GM12874 (cell line): ENCODE data around the gene LHX3.

Experiments used
- TF ChIP-seq, protein P1 (sequence below): IDR thresholded peaks from 2 replicates; pipeline ENCODE4 v1.5.1; 2011; ENCODE audit warnings: low read depth, mild to moderate bottlenecking, control low read depth, low read length, moderate library complexity; ENCODE audit not compliant: insufficient read depth

The LHX3 gene

DNA sequence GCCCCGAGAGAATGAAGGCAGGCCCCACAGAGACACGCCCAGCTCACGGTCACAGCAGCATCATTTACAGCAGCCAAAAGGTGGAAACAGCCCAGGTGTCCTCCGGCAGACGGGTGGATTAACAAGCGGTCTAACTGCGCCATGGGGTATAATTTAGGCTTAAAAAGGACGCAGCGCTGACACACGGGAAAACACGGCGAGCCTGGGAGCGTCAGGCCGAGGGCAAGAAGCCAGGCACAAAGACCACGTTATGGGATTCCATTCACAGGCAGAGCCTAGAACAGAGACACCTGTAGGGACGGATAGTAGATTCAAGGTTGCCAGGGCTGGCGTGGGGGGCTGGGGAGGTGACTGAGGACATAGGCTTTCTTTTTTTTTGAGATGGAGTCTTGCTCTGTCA lies 49.4 kb downstream of the LHX3 start:
- TF ChIP-seq, protein P1, sequence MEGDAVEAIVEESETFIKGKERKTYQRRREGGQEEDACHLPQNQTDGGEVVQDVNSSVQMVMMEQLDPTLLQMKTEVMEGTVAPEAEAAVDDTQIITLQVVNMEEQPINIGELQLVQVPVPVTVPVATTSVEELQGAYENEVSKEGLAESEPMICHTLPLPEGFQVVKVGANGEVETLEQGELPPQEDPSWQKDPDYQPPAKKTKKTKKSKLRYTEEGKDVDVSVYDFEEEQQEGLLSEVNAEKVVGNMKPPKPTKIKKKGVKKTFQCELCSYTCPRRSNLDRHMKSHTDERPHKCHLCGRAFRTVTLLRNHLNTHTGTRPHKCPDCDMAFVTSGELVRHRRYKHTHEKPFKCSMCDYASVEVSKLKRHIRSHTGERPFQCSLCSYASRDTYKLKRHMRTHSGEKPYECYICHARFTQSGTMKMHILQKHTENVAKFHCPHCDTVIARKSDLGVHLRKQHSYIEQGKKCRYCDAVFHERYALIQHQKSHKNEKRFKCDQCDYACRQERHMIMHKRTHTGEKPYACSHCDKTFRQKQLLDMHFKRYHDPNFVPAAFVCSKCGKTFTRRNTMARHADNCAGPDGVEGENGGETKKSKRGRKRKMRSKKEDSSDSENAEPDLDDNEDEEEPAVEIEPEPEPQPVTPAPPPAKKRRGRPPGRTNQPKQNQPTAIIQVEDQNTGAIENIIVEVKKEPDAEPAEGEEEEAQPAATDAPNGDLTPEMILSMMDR = no peak

DNA sequence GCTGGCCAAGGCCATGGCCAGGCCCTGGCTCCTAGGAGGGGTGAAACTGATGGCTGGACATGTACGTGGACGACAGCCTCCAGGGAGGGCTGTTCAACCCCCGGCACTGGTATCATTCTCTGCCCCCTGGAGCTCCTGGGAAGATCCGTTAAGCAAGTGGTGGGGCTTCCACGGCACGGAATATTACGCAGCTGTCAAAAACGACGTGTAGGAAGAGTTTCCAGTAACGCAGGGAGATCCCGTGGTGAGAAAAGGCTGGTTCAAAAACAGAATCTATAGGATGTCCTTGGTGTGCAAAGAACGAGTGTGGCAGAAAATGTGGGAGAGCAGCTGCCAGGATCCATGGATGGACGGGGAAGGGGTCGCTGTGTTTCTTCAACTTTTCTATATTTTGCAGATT lies 50.0 kb downstream of the LHX3 start:
- TF ChIP-seq, protein P1 = no peak

DNA sequence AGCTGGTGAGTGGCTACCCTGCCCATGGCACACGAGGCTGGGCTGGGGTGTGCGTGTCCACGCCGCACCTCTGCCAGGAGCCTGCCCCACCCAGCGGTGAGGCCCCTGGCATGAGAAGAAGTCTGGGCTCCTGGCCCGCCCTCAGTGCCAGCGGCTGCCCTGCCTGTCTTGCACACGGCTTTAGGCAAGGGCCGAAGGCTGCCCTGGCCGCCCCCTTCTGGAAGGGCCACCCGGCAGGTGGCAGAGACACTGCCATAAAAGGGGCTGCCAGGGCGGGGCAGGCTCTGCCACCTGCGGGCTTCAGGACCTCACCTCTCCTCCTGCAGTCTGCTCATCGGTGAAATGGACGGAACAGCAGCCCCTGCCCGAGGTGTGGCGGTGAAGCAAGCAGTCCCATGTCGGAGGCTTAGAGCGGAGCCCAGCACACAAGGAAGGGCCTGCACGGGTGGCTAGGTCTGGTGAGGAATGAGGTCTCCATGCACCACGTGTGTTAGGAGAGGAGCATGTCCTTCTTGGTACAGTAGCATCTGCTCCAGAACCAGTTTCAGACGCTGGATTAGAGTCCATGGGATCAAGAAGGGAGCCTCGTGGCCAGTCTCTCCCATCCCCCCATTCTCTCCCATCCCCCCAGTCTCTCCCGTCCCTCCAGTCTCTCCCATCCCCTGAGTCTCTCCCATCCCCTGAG lies 51.4 kb downstream of the LHX3 start:
- TF ChIP-seq, protein P1 = no peak

DNA sequence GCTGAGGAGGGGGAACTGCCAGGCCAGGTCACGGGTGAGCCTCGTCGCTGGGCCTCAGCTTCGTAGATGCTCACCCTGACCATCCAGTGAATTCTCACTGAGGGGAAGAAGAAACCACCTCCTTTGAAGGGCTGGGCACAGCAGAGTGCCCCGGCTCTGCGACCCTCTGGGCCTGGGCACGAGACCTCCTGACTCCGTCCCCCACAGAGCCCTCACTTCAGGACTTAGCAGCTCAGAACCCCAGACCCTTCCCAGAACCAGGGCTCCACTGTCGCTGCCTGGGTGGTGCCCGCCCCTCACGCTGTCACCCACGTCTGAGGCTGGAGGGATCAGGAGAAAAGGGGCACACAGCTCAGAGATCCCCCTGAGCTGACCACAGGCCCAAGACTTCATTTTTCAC lies 52.0 kb downstream of the LHX3 start:
- TF ChIP-seq, protein P1 = no peak

DNA sequence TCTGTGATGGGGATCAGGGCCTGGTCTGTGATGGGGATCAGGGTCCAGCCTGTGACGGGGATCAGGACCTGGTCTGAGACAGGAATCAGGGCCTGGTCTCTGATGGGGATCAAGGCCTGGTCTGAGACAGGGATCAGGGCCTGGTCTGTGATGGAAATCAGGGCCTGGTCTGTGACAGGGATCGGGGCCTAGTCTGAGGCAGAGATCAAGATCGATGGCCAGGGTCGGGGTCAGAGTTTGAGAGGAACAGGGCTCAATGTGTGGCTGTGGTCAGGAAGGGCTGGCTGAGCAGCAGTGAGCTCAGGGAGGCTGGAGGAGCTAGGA lies 52.4 kb downstream of the LHX3 start:
- TF ChIP-seq, protein P1 = no peak

DNA sequence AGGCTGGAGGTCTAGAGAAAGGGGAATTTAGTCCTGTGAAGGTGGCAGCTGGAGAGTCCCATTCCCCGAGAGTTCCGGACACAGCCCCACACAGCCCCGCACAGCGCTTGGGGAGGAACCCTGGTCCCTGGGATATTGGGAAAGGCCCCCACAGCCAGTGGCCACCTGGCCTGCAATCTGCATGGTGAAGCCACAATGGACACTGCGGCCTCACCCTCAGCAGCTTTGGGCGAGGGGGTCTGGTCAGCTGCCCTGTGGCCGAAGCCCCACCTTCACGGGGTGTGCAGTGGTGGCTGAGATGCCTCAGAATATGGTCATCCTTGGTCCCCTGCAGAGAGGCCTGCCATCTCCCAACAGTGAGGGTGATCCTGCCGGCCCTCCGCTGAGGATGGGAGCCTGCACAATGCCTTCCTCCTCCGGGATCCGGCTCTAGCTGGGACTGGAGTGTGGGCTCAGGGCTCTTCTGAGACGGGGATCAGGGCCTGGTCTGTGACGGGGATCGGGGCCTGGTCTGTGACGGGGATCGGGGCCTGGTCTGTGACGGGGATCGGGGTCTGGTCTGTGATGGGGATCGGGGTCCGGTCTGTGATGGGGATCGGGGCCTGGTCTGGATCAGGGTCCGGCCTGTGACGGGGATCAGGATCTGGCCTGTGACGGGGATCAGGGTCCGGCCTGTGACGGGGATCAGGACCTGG lies 52.9 kb downstream of the LHX3 start:
- TF ChIP-seq, protein P1 = no peak

DNA sequence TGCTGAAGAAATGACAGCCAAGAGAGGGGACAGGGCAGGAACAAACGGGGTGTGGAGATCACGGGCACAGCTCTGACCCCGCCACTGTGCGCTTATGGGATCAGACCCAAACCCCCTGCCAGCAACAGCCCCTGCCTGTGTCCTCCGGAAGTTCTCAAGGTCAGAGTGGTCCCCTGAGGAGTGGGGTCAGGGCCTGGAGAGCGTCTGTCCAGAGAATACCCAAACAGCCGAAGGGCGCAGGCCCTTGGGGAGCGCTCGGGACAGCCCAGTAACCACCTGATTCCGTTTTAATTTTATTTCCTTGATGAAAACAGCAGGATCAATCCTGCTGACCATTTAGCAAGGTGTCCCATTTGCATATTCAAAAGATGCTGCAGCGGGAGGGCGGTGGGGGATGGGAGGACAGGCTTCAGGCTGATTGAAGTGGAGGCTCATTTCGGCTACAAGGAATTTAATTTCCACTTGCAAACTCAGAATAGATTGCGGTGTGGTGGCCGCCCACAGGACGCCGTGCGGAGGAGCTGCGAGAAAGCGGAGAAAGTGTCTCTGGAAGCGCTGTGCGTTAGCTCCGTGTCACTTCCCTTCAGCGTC lies 53.6 kb downstream of the LHX3 start:
- TF ChIP-seq, protein P1 = no peak
